Trophoblast cell (in vitro differentiated cells and primary cell): Measurements from ENCODE around the gene COL23A1.

ENCODE experiments used
- DNase-seq, 2 donors: peaks; one replicate each; pipeline ENCODE4 v3.0.0-alpha.2; 2016
- H2AFZ ChIP-seq: 2 replicates; pipeline ENCODE4 v1.6.1; 2013; ENCODE audit warnings: low read length, moderate library complexity, mild to moderate bottlenecking; ENCODE audit not compliant: insufficient read depth, poor library complexity
- H2AK5ac ChIP-seq: 2 replicates; pipeline ENCODE4 v1.6.1; 2013; ENCODE audit warnings: mild to moderate bottlenecking, low read length
- H2BK120ac ChIP-seq: 2 replicates; pipeline ENCODE4 v1.6.1; 2013; ENCODE audit warnings: low read length, mild to moderate bottlenecking, moderate library complexity; ENCODE audit not compliant: insufficient read depth, poor library complexity
- H2BK12ac ChIP-seq: 2 replicates; pipeline ENCODE4 v1.6.1; 2013; ENCODE audit warnings: mild to moderate bottlenecking, low read length, moderate library complexity
- H2BK5ac ChIP-seq: 2 replicates; pipeline ENCODE4 v1.6.1; 2013; ENCODE audit warnings: low read length, low read depth, moderate library complexity, mild to moderate bottlenecking; ENCODE audit not compliant: poor library complexity
- H3K14ac ChIP-seq: 2 replicates; pipeline ENCODE4 v1.6.1; 2013; ENCODE audit warnings: mild to moderate bottlenecking, low read length
- H3K18ac ChIP-seq: 2 replicates; pipeline ENCODE4 v1.6.1; 2013; ENCODE audit warnings: mild to moderate bottlenecking, low read length
- H3K23ac ChIP-seq: 2 replicates; pipeline ENCODE4 v1.6.1; 2013; ENCODE audit warnings: low read length
- H3K27ac ChIP-seq: 2 replicates; pipeline ENCODE4 v1.5.1; 2013; ENCODE audit warnings: low read depth, mild to moderate bottlenecking, inconsistent platforms, low read length, moderate library complexity
- H3K27me3 ChIP-seq: 2 replicates; pipeline ENCODE4 v1.6.1; 2013; ENCODE audit warnings: inconsistent platforms, mild to moderate bottlenecking, low read length, moderate library complexity; ENCODE audit not compliant: insufficient read depth
- H3K36me3 ChIP-seq, 2 experiments: 1 replicate in 1 of 2; 2 replicates in 1 of 2; pipeline ENCODE4 v1.6.1; 2013; ENCODE audit warnings: low read length in 2 of 2, mild to moderate bottlenecking in 2 of 2, moderate library complexity in 1 of 2; ENCODE audit not compliant: insufficient read depth in 2 of 2, control insufficient read depth in 1 of 2
- H3K4ac ChIP-seq: 2 replicates; pipeline ENCODE4 v1.6.1; 2013; ENCODE audit warnings: low read depth, mild to moderate bottlenecking, low read length, moderate library complexity
- H3K4me1 ChIP-seq, 2 experiments: 1 replicate in 1 of 2; 2 replicates in 1 of 2; pipeline ENCODE4 v1.6.1; 2013; ENCODE audit warnings: low read length in 2 of 2, mild to moderate bottlenecking in 2 of 2, moderate library complexity in 1 of 2; ENCODE audit not compliant: insufficient read depth in 2 of 2, control insufficient read depth in 1 of 2
- H3K4me2 ChIP-seq: 2 replicates; pipeline ENCODE4 v1.6.1; 2013; ENCODE audit warnings: inconsistent platforms, mild to moderate bottlenecking, low read length, moderate library complexity
- H3K4me3 ChIP-seq: 2 replicates; pipeline ENCODE4 v1.5.1; 2013; ENCODE audit warnings: mild to moderate bottlenecking, low read depth, low read length, inconsistent platforms
- H3K79me1 ChIP-seq: one replicate; pipeline ENCODE4 v1.6.1; 2013; ENCODE audit warnings: low read length
- H3K79me2 ChIP-seq: 2 replicates; pipeline ENCODE4 v1.6.1; 2013; ENCODE audit warnings: low read length, mild to moderate bottlenecking; ENCODE audit not compliant: control insufficient read depth, insufficient read depth, poor library complexity
- H3K9ac ChIP-seq: 2 replicates; pipeline ENCODE4 v1.6.1; 2013; ENCODE audit warnings: mild to moderate bottlenecking, low read length
- H3K9me3 ChIP-seq: 2 replicates; pipeline ENCODE4 v1.6.1; 2013; ENCODE audit warnings: low read depth, mild to moderate bottlenecking, control low read depth, inconsistent platforms, low read length; ENCODE audit not compliant: insufficient read depth
- H4K12ac ChIP-seq: 2 replicates; pipeline ENCODE4 v1.6.1; 2013; ENCODE audit warnings: low read depth, mild to moderate bottlenecking, low read length, moderate library complexity
- H4K8ac ChIP-seq: 2 replicates; pipeline ENCODE4 v1.6.1; 2013; ENCODE audit warnings: low read depth, mild to moderate bottlenecking, low read length, moderate library complexity
- H4K91ac ChIP-seq: one replicate; pipeline ENCODE4 v1.6.1; 2013; ENCODE audit warnings: low read depth, mild to moderate bottlenecking, low read length, moderate library complexity
- WGBS: extraction: QIAGEN DNeasy Blood & Tissue Kit; methylation state at CpG from one replicate; pipeline ENCODE4 v1.1.7; 2013; ENCODE audit warnings: missing lambda C conversion rate; ENCODE audit not compliant: insufficient read length, insufficient coverage; ENCODE audit errors: extremely low coverage; 5-methylcytosine and 5-hydroxymethylcytosine counted together

COL23A1 gene

DNA sequence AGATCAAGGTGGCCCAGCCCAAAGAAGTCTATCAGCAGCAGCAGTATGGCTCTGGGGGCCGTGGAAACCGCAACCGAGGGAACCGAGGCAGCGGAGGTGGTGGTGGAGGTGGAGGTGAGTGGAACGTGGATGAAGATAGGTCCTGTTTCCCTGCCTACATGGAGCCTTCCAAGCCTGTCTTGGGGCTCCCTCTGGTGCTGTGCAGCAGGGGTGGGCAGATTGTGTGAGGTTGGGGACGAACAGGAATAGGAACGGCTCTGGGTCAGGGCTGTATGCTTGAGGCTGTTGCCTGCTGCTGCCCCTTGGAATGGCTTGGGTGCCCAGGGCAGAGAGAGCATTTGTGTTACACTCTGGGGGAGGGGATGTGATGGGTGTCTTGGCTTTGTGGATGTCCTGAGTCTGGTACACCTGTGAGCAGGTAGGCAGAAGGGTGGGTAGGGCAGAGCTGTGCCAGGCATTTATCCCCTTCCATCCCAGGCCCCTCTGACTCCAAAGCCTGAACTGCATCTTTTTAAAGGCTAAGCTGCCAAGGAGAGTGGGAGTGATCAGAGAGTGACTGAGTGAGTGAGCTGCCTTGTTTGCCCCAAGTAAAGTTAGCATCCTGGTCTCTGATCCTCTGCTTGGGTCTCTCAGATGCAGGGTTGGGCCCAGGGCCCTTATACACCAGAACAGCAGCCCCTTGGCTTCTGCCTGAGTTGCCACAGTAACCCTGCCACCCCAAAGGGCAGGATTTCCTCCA is 380.7 kb downstream of the COL23A1 start:
- Histone ChIP-seq H3K79me1 (peaks cover 6% of the 10 kb centered on the region), H3K27ac (no peak overlapping the region), H3K4me3 (no peak overlapping the region), H4K91ac (no peak overlapping the region), H3K27me3 (peaks cover 3% of the 10 kb centered on the region), H3K36me3 (peaks cover 71 to 81% of the 10 kb centered on the region in 2 experiments), H3K9me3 (no peaks in the 10 kb centered on the region), H2BK12ac (no peak overlapping the region), H2BK5ac (no peak overlapping the region), H3K23ac (no peak overlapping the region), H2AFZ (no peak overlapping the region), H4K12ac (no peak overlapping the region), H3K18ac (peak overlapping the region; percentile 4), H3K9ac (no peak overlapping the region), H4K8ac (no peak overlapping the region), H2AK5ac (no peak overlapping the region), H3K14ac (no peak overlapping the region), H2BK120ac (no peak overlapping the region), H3K4me2 (no peak overlapping the region), H3K4ac (no peak overlapping the region), H3K4me1 (peaks cover 0 to 16% of the 10 kb centered on the region in 2 experiments), H3K79me2 (peaks cover 21% of the 10 kb centered on the region)
- WGBS, result no CpG with 5 or more reads among the region's 8 CpGs
- no peak for DNase-seq

- Histone ChIP-seq H3K27ac (no peak overlapping the region), H3K9ac (no peak overlapping the region), H2BK12ac (no peak overlapping the region), H3K4me2 (no peak overlapping the region), H3K23ac (no peak overlapping the region), H4K12ac (no peak overlapping the region), H4K91ac (no peak overlapping the region), H3K79me1 (peaks cover 11% of the 10 kb centered on the region), H3K4me1 (peaks cover 0 to 16% of the 10 kb centered on the region in 2 experiments), H3K79me2 (peaks cover 26% of the 10 kb centered on the region), H3K9me3 (no peaks in the 10 kb centered on the region), H3K36me3 (peaks cover 64 to 73% of the 10 kb centered on the region in 2 experiments), H3K27me3 (peaks cover 3% of the 10 kb centered on the region), H2BK5ac (no peak overlapping the region), H3K4me3 (no peak overlapping the region), H4K8ac (no peak overlapping the region), H2BK120ac (no peak overlapping the region), H3K4ac (no peak overlapping the region), H3K14ac (no peak overlapping the region), H2AK5ac (no peak overlapping the region), H2AFZ (no peak overlapping the region), H3K18ac (no peak overlapping the region)
- no peak for DNase-seq
- no CpG with 5 or more reads among the region's 5 CpGs for WGBS
These were observed 381.5 kb downstream of the COL23A1 start for GRCh38 chr5:178208540-178209227.

- Histone ChIP-seq H4K12ac (no peak overlapping the region), H3K9ac (no peak overlapping the region), H4K8ac (no peak overlapping the region), H3K27me3 (peaks cover 3% of the 10 kb centered on the region), H2BK5ac (no peak overlapping the region), H2BK120ac (no peak overlapping the region), H3K4ac (no peak overlapping the region), H3K27ac (no peak overlapping the region), H2AFZ (no peak overlapping the region), H4K91ac (no peak overlapping the region), H3K79me2 (peaks cover 26% of the 10 kb centered on the region), H3K14ac (no peak overlapping the region), H3K18ac (no peak overlapping the region), H3K4me2 (no peak overlapping the region), H3K9me3 (no peaks in the 10 kb centered on the region), H2BK12ac (no peak overlapping the region), H3K4me1 (peaks cover 0 to 16% of the 10 kb centered on the region in 2 experiments), H2AK5ac (no peak overlapping the region), H3K79me1 (peaks cover 11% of the 10 kb centered on the region), H3K4me3 (no peak overlapping the region), H3K23ac (no peak overlapping the region), H3K36me3 (peaks cover 59 to 67% of the 10 kb centered on the region in 2 experiments)
- DNase-seq, result no peak
- WGBS, result no CpG with 5 or more reads among the region's 1 CpG
These were observed 382.3 kb downstream of the COL23A1 start for GRCh38 chr5:178207917-178208280.

- Histone ChIP-seq H3K79me1 (peaks cover 11% of the 10 kb centered on the region), H2AFZ (no peak overlapping the region), H3K9me3 (no peaks in the 10 kb centered on the region), H3K9ac (no peak overlapping the region), H3K18ac (no peak overlapping the region), H3K79me2 (peaks cover 26% of the 10 kb centered on the region), H3K27ac (no peak overlapping the region), H3K4ac (peak overlapping the region; percentile 90), H4K12ac (no peak overlapping the region), H3K4me1 (peaks cover 0 to 13% of the 10 kb centered on the region in 2 experiments), H2AK5ac (no peak overlapping the region), H4K91ac (no peak overlapping the region), H3K4me3 (no peak overlapping the region), H3K27me3 (peaks cover 3% of the 10 kb centered on the region), H2BK12ac (no peak overlapping the region), H4K8ac (no peak overlapping the region), H3K14ac (no peak overlapping the region), H2BK5ac (no peak overlapping the region), H3K4me2 (no peak overlapping the region), H3K23ac (no peak overlapping the region), H3K36me3 (peaks cover 54 to 62% of the 10 kb centered on the region in 2 experiments), H2BK120ac (no peak overlapping the region)
- no peak for DNase-seq
- no CpG with 5 or more reads among the region's 5 CpGs for WGBS
These were observed 382.8 kb downstream of the COL23A1 start for GRCh38 chr5:178207183-178207916.
